Measurements from ENCODE around the gene PRRG4.
A peak's percentile ranks its signal among the peaks of the same experiment; 100 is the strongest.

The PRRG4 gene

DNA sequence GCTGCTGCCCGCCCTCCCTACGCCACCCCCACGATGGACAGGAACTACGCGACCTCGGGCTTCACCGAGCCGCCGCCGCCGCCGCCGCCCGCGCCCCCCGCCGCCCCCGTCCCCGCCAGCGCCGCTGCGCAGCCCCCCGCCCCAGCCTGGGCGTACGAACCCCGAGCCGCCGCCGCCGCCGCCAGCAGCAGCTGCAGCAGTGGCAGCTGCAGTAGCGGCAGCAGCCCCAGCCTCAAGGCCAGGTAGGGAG, 63.3 kb downstream of the PRRG4 start:
- TF ChIP-seq, protein P1, sequence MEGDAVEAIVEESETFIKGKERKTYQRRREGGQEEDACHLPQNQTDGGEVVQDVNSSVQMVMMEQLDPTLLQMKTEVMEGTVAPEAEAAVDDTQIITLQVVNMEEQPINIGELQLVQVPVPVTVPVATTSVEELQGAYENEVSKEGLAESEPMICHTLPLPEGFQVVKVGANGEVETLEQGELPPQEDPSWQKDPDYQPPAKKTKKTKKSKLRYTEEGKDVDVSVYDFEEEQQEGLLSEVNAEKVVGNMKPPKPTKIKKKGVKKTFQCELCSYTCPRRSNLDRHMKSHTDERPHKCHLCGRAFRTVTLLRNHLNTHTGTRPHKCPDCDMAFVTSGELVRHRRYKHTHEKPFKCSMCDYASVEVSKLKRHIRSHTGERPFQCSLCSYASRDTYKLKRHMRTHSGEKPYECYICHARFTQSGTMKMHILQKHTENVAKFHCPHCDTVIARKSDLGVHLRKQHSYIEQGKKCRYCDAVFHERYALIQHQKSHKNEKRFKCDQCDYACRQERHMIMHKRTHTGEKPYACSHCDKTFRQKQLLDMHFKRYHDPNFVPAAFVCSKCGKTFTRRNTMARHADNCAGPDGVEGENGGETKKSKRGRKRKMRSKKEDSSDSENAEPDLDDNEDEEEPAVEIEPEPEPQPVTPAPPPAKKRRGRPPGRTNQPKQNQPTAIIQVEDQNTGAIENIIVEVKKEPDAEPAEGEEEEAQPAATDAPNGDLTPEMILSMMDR (IDR thresholded peaks at IDR 0.05; ENCODE audit: low read depth, low read length) = no peak
- H3K4me3 ChIP-seq (ENCODE audit: low read depth, low read length) = peak overlapping the region; percentile 95
- no peak for DNase-seq (ENCODE audit: low read depth, low spot score)
- in situ Hi-C loops (cut with HindIII; ENCODE audit: low sequenced_read_pairs) = no loop called here

DNA sequence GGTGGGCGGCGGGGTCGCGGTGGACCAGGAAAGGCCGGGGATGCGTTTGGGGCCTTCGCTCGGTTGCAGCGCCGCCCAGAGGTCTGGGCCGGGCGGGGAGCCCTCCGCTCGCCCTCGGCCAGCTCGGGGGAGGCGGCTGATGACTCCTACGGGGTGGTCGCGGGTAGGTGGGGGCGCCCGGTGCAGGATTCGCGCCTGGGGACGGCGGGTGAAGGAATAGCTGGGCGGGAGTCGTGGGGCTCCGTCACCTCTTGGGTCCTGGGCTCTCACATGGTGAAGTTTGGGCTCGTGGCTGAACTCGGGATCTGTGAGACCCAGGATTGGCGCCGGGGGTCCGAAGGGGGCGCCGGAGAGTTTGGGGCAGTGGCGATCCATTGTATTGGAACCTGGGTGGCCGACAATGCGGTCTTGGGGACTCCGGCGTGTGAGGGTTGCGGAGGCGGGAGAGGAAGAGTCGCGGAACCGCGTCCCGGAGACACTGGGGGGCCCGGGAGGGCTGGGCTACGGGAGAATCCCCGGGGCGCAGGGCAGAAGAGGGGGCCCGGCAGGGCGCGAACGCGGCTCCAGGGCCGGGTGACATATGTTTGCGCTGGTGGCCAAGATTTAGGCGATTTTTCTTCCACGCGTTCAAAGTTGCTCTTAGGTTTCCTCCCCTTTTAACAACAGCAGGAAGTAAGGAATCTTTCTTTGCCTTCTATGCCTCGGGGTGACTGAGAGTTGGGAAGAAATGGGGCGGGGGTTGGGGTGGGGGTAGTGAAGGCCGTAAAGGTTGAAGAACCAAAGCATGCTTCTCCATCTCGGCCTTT, 63.8 kb downstream of the PRRG4 start:
- peak overlapping the region; percentile 95 for H3K4me3 ChIP-seq (ENCODE audit: low read depth, low read length)
- in situ Hi-C loops (cut with HindIII; ENCODE audit: low sequenced_read_pairs) = no loop called here
- TF ChIP-seq, protein P1 (IDR thresholded peaks at IDR 0.05; ENCODE audit: low read depth, low read length) = peak; percentile 49
- peak; percentile 33 for DNase-seq (ENCODE audit: low read depth, low spot score)

DNA sequence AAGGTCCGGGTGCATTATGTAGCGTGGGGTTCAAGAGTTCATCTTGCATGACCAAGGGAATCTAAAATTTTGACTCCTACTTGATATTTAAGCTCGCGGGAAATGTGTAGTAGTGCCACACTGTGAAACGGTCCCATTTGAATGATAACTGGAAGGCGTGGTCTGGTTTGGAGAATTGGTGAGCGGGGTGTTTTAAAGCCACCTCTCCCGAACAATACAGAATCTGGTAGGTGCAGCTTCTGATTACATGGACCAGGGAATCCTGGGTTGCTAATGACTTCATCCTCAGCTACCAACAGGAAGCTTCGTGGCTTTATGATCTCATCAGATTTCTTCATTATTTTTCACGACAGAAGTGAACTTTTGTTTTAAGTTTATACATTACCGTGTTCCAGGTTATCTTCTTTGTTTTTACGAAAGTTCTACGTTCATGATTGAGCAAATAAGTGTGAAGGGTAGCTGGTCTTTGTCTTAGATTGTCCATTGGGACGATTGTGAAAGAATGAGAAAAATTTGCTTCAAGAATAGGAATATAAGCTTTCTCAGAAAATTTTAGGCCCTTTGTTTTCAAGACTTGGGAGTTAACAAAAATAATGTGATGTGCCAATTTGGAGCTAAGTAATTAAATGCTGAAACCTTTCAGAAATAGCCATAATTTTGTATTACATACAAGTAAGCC, 64.6 kb downstream of the PRRG4 start:
- DNase-seq (ENCODE audit: low read depth, low spot score) = peak; percentile 89
- in situ Hi-C loops (cut with HindIII; ENCODE audit: low sequenced_read_pairs) = no loop called here
- TF ChIP-seq, protein P1 (IDR thresholded peaks at IDR 0.05; ENCODE audit: low read depth, low read length) = no peak
- peak overlapping the region; percentile 95 for H3K4me3 ChIP-seq (ENCODE audit: low read depth, low read length)

DNA sequence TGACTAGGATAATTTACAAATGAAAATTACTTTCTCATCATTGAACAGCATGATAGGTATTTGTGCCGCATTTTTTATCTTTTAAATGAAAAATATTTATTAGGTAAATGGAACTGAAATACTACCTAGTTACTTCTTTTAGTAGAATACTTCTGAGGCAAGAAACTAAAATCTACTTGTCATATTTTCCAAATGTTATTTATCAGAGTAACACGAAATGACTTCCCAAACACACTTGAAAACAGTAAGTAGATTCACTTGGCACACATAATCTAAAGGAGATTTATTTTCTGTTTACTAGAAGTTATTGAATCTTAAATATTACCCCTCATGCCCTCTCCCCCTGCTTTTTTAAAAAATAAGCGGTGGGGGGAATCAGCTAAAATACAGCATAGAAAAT, 65.2 kb downstream of the PRRG4 start:
- in situ Hi-C loops (cut with HindIII; ENCODE audit: low sequenced_read_pairs) = no loop called here
- no peak for DNase-seq (ENCODE audit: low read depth, low spot score)
- peak overlapping the region; percentile 95 for H3K4me3 ChIP-seq (ENCODE audit: low read depth, low read length)

DNA sequence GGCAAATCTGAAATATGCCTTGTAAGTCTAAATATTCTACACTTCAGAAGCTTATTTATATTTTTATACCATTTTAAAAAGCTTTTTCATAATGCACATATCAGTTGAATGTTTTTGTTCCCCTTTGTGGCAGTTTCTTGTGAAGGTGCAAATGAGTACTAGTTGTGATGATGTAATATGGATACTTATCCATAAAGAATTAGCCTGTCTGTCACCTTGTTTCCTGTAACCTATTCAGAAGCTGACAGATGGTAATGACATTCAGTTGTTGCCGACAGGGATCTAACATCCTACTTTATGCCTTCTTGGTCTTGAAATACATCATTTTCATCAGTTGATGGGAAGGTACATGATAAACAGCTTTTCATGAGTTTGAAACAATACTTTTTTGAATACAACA, 65.7 kb downstream of the PRRG4 start:
- in situ Hi-C loops (cut with HindIII; ENCODE audit: low sequenced_read_pairs) = no loop called here
- DNase-seq (ENCODE audit: low read depth, low spot score) = no peak
- H3K4me3 ChIP-seq (ENCODE audit: low read depth, low read length) = no peak overlapping the region
- TF ChIP-seq, protein P1 (IDR thresholded peaks at IDR 0.05; ENCODE audit: low read depth, low read length) = no peak

More for the DNA sequence above, 65.2 kb downstream of the PRRG4 start:
- TF ChIP-seq, protein P1 (IDR thresholded peaks at IDR 0.05; ENCODE audit: low read depth, low read length) = no peak

DNA sequence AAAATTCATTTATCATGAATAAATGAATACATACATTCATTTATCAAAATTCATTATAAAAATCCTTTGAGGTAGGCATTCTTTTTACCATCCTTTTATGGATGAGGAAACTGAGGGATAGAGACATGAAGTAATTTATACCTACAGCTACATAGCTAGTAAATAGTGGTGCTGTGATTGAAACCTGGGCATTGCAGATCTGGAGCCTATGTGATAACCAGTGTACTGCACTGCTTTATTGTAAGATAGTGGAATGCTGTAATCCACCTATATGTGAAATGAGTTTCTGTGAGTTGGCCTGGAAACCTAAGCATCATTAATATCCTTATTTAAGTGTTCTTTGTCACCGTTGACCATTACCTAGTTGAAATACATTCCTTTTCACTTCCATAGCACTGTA, 67.4 kb downstream of the PRRG4 start:
- DNase-seq (ENCODE audit: low read depth, low spot score) = no peak
- in situ Hi-C loops (cut with HindIII; ENCODE audit: low sequenced_read_pairs) = no loop called here
- H3K4me3 ChIP-seq (ENCODE audit: low read depth, low read length) = no peak overlapping the region
- TF ChIP-seq, protein P1 (IDR thresholded peaks at IDR 0.05; ENCODE audit: low read depth, low read length) = no peak
